ENCODE results near the gene IGF2BP1.

- no peak for TF ChIP-seq CTCF (IDR thresholded peaks at IDR 0.05)
- TF ChIP-seq ZFX (IDR thresholded peaks at IDR 0.05; ENCODE audit: borderline replicate concordance), result no peak
Measured at GRCh38 chr17:49046912-49047311, 49.7 kb downstream of the IGF2BP1 start.
